ENCODE measurements around the gene RAP1GAP2. TPM values are rescaled to one million over a fixed set of nuclear protein-coding genes. Genes with fewer than 3 reads are reported as not detected.

The RAP1GAP2 gene
- total and polyA plus RNA-seq, 2 of the 8 experiments (the other 6 are each of a cell fraction or from before 2014, with no cell fraction given): 24.0 to 63.8 TPM

- Histone ChIP-seq H3K27me3 (replicated peaks in 1 of 4; ENCODE audit: control insufficient read depth in 3 of 4, extremely low read depth in 1 of 4, insufficient read depth in 3 of 4, low read length in 3 of 4) (no peaks in the 10 kb centered on the region), H3K27ac (ENCODE audit: low read depth, low read length) (no peak overlapping the region), H2BK15ac (ENCODE audit: low read length) (no peak overlapping the region), H2BK120ac (replicated peaks; ENCODE audit: low read depth, low read length) (no peak overlapping the region), H3K79me1 (ENCODE audit: low read depth, low read length) (no peaks in the 10 kb centered on the region), H2BK20ac (ENCODE audit: low read length) (no peak overlapping the region), H3K4ac (replicated peaks; ENCODE audit: insufficient read length, low read depth, low read length) (no peak overlapping the region), H3K4me1 (replicated peaks in 1 of 4; ENCODE audit: control insufficient read depth in 3 of 4, insufficient read depth in 4 of 4, low read length in 3 of 4) (no peaks in the 10 kb centered on the region), H3K36me3 (ENCODE audit: control insufficient read depth in 2 of 4, insufficient read depth in 4 of 4, low read length in 3 of 4) (peaks cover 0 to 23% (median 11%) of the 10 kb centered on the region in 4 experiments; a peak in 6 of 8 replicates), H4K8ac (ENCODE audit: extremely low read depth, insufficient read depth, low read length) (no peak overlapping the region), H3K9me3 (ENCODE audit: insufficient read depth in 2 of 2, low read depth in 1 of 2, low read length in 1 of 2) (peaks cover 3 to 7% of the 10 kb centered on the region in 2 experiments; a peak in 2 of 4 replicates), H3K14ac (ENCODE audit: insufficient read length) (no peak overlapping the region), H3K18ac (ENCODE audit: extremely low read depth, low read length) (no peak overlapping the region), H4K91ac (replicated peaks; ENCODE audit: insufficient read length, low read length) (no peak overlapping the region), H3K4me3 (ENCODE audit: extremely low read depth in 1 of 4, insufficient read depth in 2 of 4, low read depth in 3 of 4, low read length in 4 of 4) (no peak overlapping the region), H2AFZ (ENCODE audit: low read length) (no peak overlapping the region), H3K23ac (ENCODE audit: insufficient read length) (no peak overlapping the region), H2AK5ac (ENCODE audit: low read depth, low read length) (no peak overlapping the region), H3K4me2 (ENCODE audit: insufficient read depth in 1 of 2, low read depth in 2 of 2, low read length in 2 of 2) (no peak overlapping the region), H3K79me2 (ENCODE audit: control insufficient read depth in 1 of 2, insufficient read depth in 2 of 2, low read length in 2 of 2) (no peaks in the 10 kb centered on the region), H3K23me2 (ENCODE audit: low read depth, low read length) (no peaks in the 10 kb centered on the region), H2BK12ac (ENCODE audit: low read depth, low read length) (no peak overlapping the region), H4K20me1 (replicated peaks in 1 of 2; ENCODE audit: control insufficient read depth in 1 of 2, insufficient read depth in 2 of 2, low read length in 2 of 2) (peaks cover 0 to 2% of the 10 kb centered on the region in 2 experiments), H4K5ac (ENCODE audit: insufficient read length, low read depth, low read length) (no peak overlapping the region), H3K9ac (replicated peaks in 1 of 4; ENCODE audit: extremely low read depth in 1 of 4, low read depth in 3 of 4, low read length in 3 of 4) (no peak overlapping the region), H3K56ac (replicated peaks; ENCODE audit: insufficient read length, low read depth, low read length) (no peak overlapping the region), H2BK5ac (ENCODE audit: low read depth, low read length) (no peak overlapping the region)
- no peak for FAIRE-seq
- 96% methylated on average over 16 of the region's 16 CpGs; no CpG with 5 or more reads in 1 of the 2 experiments for WGBS, 2 experiments (ENCODE audit: extremely low coverage in 1 of 2, insufficient coverage in 1 of 2, insufficient read length in 1 of 2, insufficient replicate concordance in 2 of 2, low coverage in 1 of 2, low lambda C conversion rate in 2 of 2, missing lambda C conversion rate in 1 of 2)
- CTCF ChIA-PET (ENCODE audit: partially characterized antibody): interaction anchor here (1.5 kb wide), 1 partner anchor 156 kb away, joined by 3 read pairs; no protein-coding TSS in a partner anchor
- POLR2A ChIA-PET (ENCODE audit: partially characterized antibody): no interaction called here
- DNase-seq (ENCODE audit: low read depth in 1 of 2, low spot score in 2 of 2): no peak
- TF ChIP-seq HDAC2 (IDR thresholded peaks at IDR 0.05; ENCODE audit: borderline replicate concordance in 1 of 2, low read depth in 2 of 2, low read length in 2 of 2): no peak
- no peak for TF ChIP-seq POU5F1 (IDR thresholded peaks at IDR 0.05; ENCODE audit: low read depth, low read length)
- TF ChIP-seq NANOG (IDR thresholded peaks at IDR 0.05; ENCODE audit: insufficient read depth, low read depth, low read length, poor library complexity, severe bottlenecking): no peak
- TF ChIP-seq GTF2F1 (IDR thresholded peaks at IDR 0.05; ENCODE audit: borderline replicate concordance, low read depth, low read length): no peak
Observed at GRCh38 chr17:3020381-3020780, 224.1 kb downstream of the RAP1GAP2 start.
